ENCODE measurements around the gene PRDM16. TPM values are rescaled to one million over a fixed set of nuclear protein-coding genes. Genes with fewer than 3 reads are reported as not detected.
"Not testable (repeated sequence)": the region's sequence is repeated elsewhere in the genome, so short reads cannot be mapped to it uniquely, and the experiment has no call there.

PRDM16 gene
- total RNA-seq, 4 donors from 2014 or later = 5.9 to 41.7 (median 11.2) TPM

DNA sequence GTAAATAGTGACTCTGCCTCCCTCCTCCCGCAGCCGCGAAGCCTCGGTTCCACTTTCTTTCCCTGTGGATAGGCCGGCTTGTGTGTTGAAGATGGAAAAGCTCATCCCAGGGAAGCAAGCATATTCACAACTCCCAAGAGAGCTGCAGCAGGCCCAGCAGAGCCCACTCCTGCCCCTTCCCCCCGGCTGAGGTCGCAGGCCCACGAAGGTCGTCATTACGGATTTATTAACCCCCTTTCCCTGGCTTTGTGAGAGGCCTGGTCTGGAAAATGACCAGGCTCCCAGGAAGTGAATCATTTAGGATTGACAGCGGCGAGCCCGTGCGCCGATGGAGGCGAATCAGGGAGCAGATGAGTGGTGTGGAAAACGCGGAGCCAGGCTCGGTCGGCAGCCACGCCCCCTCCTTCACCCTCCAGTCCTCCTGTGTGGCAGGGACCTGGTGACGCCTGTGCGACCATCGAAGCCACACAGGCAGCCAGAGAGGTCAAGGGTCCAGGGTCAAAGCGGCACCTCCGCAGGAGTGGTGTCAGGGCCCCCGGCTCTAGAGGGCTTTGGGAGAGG lies 93.4 kb downstream of the PRDM16 start:
- 50 to 53% methylated on average over 20 to 27 of the region's 27 CpGs for WGBS, 2 donors
- peaks cover 0 to 44% (median 13%) of the 10 kb centered on the region in 4 donors for H3K4me1 ChIP-seq
- H3K27ac ChIP-seq = peak overlapping the region in 3 of 4 donors; percentile 35 to 86 (median 83)
- H3K27me3 ChIP-seq = peaks cover 0 to 25% of the 10 kb centered on the region in 2 donors
- TF ChIP-seq, protein P1, sequence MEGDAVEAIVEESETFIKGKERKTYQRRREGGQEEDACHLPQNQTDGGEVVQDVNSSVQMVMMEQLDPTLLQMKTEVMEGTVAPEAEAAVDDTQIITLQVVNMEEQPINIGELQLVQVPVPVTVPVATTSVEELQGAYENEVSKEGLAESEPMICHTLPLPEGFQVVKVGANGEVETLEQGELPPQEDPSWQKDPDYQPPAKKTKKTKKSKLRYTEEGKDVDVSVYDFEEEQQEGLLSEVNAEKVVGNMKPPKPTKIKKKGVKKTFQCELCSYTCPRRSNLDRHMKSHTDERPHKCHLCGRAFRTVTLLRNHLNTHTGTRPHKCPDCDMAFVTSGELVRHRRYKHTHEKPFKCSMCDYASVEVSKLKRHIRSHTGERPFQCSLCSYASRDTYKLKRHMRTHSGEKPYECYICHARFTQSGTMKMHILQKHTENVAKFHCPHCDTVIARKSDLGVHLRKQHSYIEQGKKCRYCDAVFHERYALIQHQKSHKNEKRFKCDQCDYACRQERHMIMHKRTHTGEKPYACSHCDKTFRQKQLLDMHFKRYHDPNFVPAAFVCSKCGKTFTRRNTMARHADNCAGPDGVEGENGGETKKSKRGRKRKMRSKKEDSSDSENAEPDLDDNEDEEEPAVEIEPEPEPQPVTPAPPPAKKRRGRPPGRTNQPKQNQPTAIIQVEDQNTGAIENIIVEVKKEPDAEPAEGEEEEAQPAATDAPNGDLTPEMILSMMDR (IDR thresholded peaks at IDR 0.05) = no peak
- no peak for TF ChIP-seq EP300 (IDR thresholded peaks at IDR 0.05)
- TF ChIP-seq POLR2A (IDR thresholded peaks at IDR 0.05) = no peak
- no peaks in the 10 kb centered on the region for H3K9me3 ChIP-seq
- H3K4me3 ChIP-seq = no peak overlapping the region
- H3K36me3 ChIP-seq = no peaks in the 10 kb centered on the region
- no peak for DNase-seq (ENCODE audit: low spot score in 2 of 2)

DNA sequence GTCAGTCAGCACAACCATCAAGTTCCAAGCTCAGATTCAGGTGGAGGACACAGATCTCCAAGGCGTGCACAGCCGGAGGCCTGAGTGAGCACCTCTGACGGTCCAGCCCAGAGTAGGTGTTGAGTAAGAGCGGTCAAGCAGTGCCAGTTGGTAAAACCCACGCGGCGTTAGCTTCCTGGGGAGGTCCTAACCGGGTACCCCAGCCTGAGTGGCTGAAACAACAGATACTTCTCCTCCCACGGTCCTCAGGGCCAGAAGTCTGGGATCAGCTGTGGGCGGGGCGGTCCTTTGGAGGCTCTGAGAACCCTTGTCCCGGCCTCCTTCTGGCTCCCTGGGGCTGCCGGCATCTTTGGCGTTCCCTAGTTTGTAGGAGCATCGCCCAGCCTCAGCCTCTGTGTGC lies 94.4 kb downstream of the PRDM16 start:
- WGBS, 2 donors = 61 to 63% methylated on average over 12 to 14 of the region's 15 CpGs
- Histone ChIP-seq H3K9me3 (no peaks in the 10 kb centered on the region), H3K36me3 (no peaks in the 10 kb centered on the region), H3K27ac (peak overlapping the region in 2 of 4 donors; percentile 60 to 66), H3K27me3 (peaks cover 0 to 25% of the 10 kb centered on the region in 2 donors), H3K4me1 (peaks cover 0 to 46% (median 13%) of the 10 kb centered on the region in 4 donors), H3K4me3 (no peak overlapping the region)
- TF ChIP-seq EP300 (IDR thresholded peaks at IDR 0.05) (no peak), POLR2A (IDR thresholded peaks at IDR 0.05) (no peak)
- TF ChIP-seq, protein P1 (IDR thresholded peaks at IDR 0.05) = no peak
- DNase-seq (ENCODE audit: low spot score in 2 of 2) = no peak

DNA sequence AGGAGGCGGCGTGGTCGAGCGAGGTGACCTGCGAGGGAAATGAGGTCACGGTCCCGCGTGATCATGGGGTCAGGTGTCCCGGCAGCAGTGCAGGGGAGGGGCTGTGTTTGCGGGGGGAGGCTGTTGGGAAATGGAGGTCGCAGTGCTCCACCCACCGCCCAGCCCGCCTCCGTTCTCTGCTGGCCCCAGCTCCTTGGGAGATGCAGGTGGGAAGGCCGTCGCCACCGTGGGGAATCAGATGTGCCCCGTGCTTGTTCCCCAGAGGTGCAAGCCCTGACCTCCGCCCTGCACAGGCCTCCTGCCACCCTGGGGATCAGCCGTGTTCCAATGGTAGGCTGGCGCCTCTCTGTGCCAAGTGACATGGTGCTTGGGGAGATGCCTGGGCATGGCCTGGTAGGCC lies 95.7 kb downstream of the PRDM16 start:
- Histone ChIP-seq H3K4me3 (no peak overlapping the region), H3K36me3 (no peaks in the 10 kb centered on the region), H3K9me3 (no peaks in the 10 kb centered on the region), H3K4me1 (peaks cover 0 to 57% (median 15%) of the 10 kb centered on the region in 4 donors), H3K27me3 (peaks cover 0 to 25% of the 10 kb centered on the region in 2 donors), H3K27ac (peak overlapping the region in 2 of 4 donors; percentile 28 to 49)
- no peak for DNase-seq (ENCODE audit: low spot score in 2 of 2)
- 56 to 83% methylated on average over 11 to 21 of the region's 21 CpGs for WGBS, 2 donors
- TF ChIP-seq, protein P1 (IDR thresholded peaks at IDR 0.05) = no peak
- TF ChIP-seq EP300 (IDR thresholded peaks at IDR 0.05) = no peak
- TF ChIP-seq POLR2A (IDR thresholded peaks at IDR 0.05) = no peak

DNA sequence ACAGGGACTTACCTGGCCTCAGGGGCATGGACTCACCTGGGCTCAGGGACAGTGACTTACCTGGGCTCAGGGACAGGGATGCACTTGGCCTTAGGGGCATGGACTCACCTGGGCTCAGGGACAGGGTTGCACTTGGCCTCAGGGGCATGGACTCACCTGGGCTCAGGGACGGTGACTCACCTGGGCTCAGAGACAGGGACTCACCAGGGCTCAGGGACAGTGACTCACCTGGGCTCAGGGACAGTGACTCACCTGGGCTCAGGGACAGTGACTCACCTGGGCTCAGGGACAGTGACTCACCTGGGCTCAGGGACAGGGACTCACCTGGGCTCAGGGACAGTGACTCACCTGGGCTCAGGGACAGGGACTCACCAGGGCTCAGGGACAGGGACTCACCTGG lies 96.2 kb downstream of the PRDM16 start:
- Histone ChIP-seq H3K4me1 (peaks cover 0 to 58% (median 21%) of the 10 kb centered on the region in 4 donors), H3K27ac (peak overlapping the region in 2 of 4 donors; percentile 28 to 53), H3K27me3 (peaks cover 0 to 22% of the 10 kb centered on the region in 2 donors)
- not testable (repeated sequence) for H3K4me3 ChIP-seq; H3K9me3 ChIP-seq; H3K36me3 ChIP-seq; DNase-seq (ENCODE audit: low spot score in 2 of 2)
- WGBS, 2 donors = no CpG with 5 or more reads among the region's 1 CpG

DNA sequence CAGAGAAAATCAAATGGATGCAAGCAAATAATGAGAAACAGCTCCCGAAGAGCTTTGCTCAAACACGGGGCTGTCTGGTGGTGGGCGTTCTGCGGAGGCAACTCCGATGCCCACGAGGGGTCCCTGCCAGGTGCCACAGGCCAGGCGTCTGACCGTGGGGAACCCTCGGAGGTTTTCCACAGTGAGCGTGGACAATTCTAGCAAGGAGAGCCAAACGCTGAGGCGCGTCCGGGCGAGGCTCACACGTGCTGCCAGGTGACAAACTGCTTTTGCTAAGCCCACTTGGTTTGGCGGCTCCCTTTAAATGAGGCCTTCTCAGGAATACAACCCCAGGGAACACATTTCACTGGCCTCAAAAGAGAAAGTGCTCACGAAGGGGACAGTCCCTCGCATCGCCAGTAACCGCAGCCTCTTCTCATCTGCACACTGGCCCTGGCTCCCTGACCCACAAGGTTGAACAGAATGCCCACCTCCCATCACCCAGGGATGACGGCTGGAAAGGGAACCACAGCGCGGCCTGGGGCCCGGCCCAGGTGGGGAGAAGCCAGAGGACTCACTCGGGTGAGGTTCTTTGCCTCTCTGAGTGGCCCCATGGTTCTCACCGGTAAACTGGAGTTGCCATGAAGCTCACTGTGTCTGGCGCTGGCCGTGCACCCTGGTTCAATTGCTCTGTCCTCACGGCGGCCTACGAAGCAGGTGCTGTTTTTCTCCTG lies 97.4 kb downstream of the PRDM16 start:
- Histone ChIP-seq H3K27ac (peak overlapping the region in 2 of 4 donors; percentile 53 to 74), H3K4me1 (peaks cover 0 to 58% (median 27%) of the 10 kb centered on the region in 4 donors)

More for the DNA sequence above, 97.4 kb downstream of the PRDM16 start:
- no peak overlapping the region for H3K4me3 ChIP-seq
- no peak for DNase-seq (ENCODE audit: low spot score in 2 of 2)
- H3K36me3 ChIP-seq = no peaks in the 10 kb centered on the region
- peaks cover 0 to 14% of the 10 kb centered on the region in 2 donors for H3K27me3 ChIP-seq
- TF ChIP-seq, protein P1 (IDR thresholded peaks at IDR 0.05) = no peak
- TF ChIP-seq EP300 (IDR thresholded peaks at IDR 0.05) (no peak), POLR2A (IDR thresholded peaks at IDR 0.05) (no peak)
- H3K9me3 ChIP-seq = no peaks in the 10 kb centered on the region
- WGBS, 2 donors = 69 to 79% methylated on average over 28 to 31 of the region's 32 CpGs
